BJ (cell line): Measurements from ENCODE around the gene PRRT1B. TPM values are rescaled to one million over a fixed set of nuclear protein-coding genes. Genes with fewer than 3 reads are reported as not detected.

Experiments used
- CTCF ChIA-PET: fragments of 350-600 bp; formaldehyde crosslinking; extraction: SDS; loops from one replicate; lab custom pipeline; 2021; ENCODE audit warnings: antibody characterized with exemption, inconsistent platforms; lab: Yijun Ruan, JAX
- POLR2A ChIA-PET: fragments of 300-600 bp; sonication (Branson Sonifier 250); formaldehyde crosslinking; extraction: SDS; loops from one replicate; lab custom pipeline; 2021; ENCODE audit warnings: antibody characterized with exemption; lab: Charles Lee
- DNase-seq: peaks from one replicate; pipeline ENCODE4 v3.0.0-alpha.2; 2011; ENCODE audit warnings: low read depth
- H3K27me3 ChIP-seq: 2 replicates; pipeline ENCODE4 v1.6.0; 2011; ENCODE audit warnings: low read length; ENCODE audit not compliant: control insufficient read depth, insufficient read depth
- H3K36me3 ChIP-seq: 2 replicates; pipeline ENCODE4 v1.5.1; 2011; ENCODE audit warnings: low read length; ENCODE audit not compliant: control insufficient read depth, insufficient read depth
- H3K4me3 ChIP-seq: 2 replicates; pipeline ENCODE4 v1.5.1; 2011; ENCODE audit warnings: low read depth, mild to moderate bottlenecking, control low read depth, low read length
- CTCF ChIP-seq: IDR thresholded peaks from 2 replicates; pipeline ENCODE4 v1.5.1; 2011; ENCODE audit warnings: low read depth, mild to moderate bottlenecking, control low read depth, inconsistent platforms, low read length, moderate library complexity; ENCODE audit not compliant: insufficient read depth
- polyA plus RNA-seq: library from polyadenylated mRNA; depleted of rRNA; stranded (reverse); fragments of >200 nt; gene quantifications from 2 replicates; pipeline ENCODE4 v1.2.3, GENCODE V29; 2011

PRRT1B gene
- polyA plus RNA-seq, 1 experiment: not detected

DNA sequence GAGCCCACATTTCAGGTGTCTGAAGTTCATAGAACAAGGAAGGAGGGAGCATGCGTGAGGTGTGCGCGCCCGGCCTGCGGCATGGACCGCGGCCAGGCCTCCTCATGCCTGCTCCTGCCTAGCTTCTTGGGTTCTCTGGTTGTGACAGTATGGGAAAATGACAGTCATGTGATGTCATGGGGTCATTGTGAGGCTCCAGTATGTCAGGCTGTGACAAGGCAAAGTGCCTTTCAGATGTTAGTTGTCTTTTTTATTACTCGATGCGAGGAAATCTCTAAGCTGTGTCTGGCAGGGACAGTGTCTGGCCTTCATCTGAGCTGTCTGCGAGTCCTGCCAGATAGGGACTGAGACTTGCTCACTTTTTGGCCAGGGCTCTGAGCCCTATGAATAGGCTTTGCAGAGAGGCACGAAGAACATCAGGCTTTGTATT is 27.5 kb upstream of the PRRT1B start:
- peaks cover 50% of the 10 kb centered on the region for H3K36me3 ChIP-seq
- DNase-seq: no peak
- CTCF ChIA-PET: no interaction called here
- no peak for TF ChIP-seq CTCF
- no peaks in the 10 kb centered on the region for H3K27me3 ChIP-seq
- POLR2A ChIA-PET: no interaction called here
- H3K4me3 ChIP-seq: no peak overlapping the region

DNA sequence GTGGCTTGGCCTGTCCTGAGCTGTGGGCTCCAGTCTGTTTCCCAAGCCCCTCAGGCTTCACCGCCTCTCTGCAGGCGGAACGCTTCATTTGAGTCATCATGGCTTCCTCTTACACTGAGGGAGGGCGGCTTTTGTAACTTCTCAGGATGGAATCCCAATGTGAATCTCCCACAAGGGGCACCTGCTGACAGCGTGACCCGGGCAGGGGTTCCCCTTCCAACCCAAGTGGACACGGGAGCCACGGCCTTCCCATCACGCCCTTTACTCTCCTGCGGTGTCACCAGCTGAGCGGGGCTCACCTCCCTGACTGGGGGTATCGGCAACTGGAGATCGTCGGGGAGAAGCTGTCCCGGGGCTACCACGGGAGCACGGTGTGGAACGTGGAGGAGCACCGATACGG is 26.8 kb upstream of the PRRT1B start:
- H3K36me3 ChIP-seq: peaks cover 46% of the 10 kb centered on the region
- CTCF ChIA-PET: no interaction called here
- no peak for TF ChIP-seq CTCF

DNA sequence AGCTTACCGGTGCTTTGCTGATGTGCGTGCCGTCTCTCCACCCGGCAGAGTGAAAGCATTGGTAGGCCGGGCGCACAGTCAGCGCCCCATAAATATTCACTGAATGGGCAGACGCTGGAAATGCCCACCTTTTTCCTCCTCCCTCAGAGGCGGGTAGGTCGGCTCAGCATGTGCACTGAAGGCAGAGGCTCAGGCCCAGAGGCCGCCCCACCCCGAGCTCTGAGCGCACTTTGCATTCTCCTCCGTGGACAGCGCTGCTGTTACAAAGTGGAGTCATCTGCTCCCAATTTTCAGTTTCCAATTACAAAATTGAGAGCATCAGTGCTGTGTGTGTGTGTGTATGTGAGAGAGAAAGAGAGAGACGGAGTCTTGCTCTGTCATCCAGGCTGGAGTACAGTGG is 24.8 kb upstream of the PRRT1B start:
- no peaks in the 10 kb centered on the region for H3K27me3 ChIP-seq
- peaks cover 48% of the 10 kb centered on the region for H3K36me3 ChIP-seq
- H3K4me3 ChIP-seq: no peak overlapping the region
- ChIA-PET POLR2A (no interaction called here), CTCF (interaction anchor here (0.8 to 2.0 kb wide), 2 partner anchors 13 to 171 kb away, joined by 4 to 6 read pairs; no protein-coding TSS in a partner anchor)
- DNase-seq: no peak
- TF ChIP-seq CTCF: no peak

More for the DNA sequence above, 26.8 kb upstream of the PRRT1B start:
- POLR2A ChIA-PET: no interaction called here
- no peak for DNase-seq
- H3K4me3 ChIP-seq: no peak overlapping the region
- no peaks in the 10 kb centered on the region for H3K27me3 ChIP-seq

DNA sequence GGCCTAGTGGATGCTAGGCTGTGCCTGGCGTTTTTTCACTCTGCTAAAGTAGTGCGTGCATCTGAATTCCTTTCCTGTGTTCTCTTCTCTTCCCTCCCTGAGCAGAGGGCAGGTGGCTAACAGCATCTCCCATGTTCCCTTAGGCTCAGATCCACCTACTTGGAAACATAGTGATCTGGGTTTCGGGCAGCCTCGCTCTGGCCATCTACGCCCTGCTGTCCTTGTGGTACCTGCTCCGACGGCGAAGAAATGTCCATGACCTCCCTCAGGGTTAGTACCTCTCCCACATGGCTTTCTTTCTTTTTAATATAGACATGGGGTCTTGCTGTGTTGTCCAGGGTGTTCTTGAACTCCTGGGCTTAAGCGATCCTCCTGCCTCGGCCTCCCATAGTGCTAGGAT is 24.1 kb upstream of the PRRT1B start:
- no peak for DNase-seq
- H3K27me3 ChIP-seq: no peaks in the 10 kb centered on the region
- H3K36me3 ChIP-seq: peaks cover 46% of the 10 kb centered on the region
- no peak for TF ChIP-seq CTCF
- H3K4me3 ChIP-seq: no peak overlapping the region
- ChIA-PET CTCF (interaction anchor here (0.8 to 2.0 kb wide), 2 partner anchors 14 to 172 kb away, joined by 4 to 6 read pairs; no protein-coding TSS in a partner anchor), POLR2A (no interaction called here)

GRCh38 chr9:131521822-131522221 is 23.5 kb upstream of the PRRT1B start:
- Histone ChIP-seq H3K4me3 (no peak overlapping the region), H3K36me3 (peaks cover 46% of the 10 kb centered on the region), H3K27me3 (no peaks in the 10 kb centered on the region)
- no peak for DNase-seq
- CTCF ChIA-PET: interaction anchor here (0.9 kb wide), 1 partner anchor 45 kb away, joined by 3 read pairs; no protein-coding TSS in a partner anchor
- POLR2A ChIA-PET: no interaction called here
- TF ChIP-seq CTCF: no peak
